ENCODE measurements around the gene ARHGEF2.

GRCh38 chr1:155990005-155990739 is 11.8 kb upstream of the ARHGEF2 start:
- no peak for TF ChIP-seq EZH2 (IDR thresholded peaks at IDR 0.05; ENCODE audit: insufficient read depth, poor library complexity, severe bottlenecking)
- TF ChIP-seq EZH2phosphoT487 (IDR thresholded peaks at IDR 0.05; ENCODE audit: insufficient read depth, low read depth): no peak

Measured in GM23248 (cell line).